GM06990 (cell line): ENCODE data around the gene PITX2.

Experiments
- DNase-seq: peaks from one replicate; pipeline ENCODE4 v3.0.0-alpha.2; 2011; ENCODE audit not compliant: insufficient read length; ENCODE audit errors: extremely low read depth
- H3K27me3 ChIP-seq: replicated peaks from 2 replicates; pipeline ENCODE4 v1.6.0; 2011; ENCODE audit warnings: low read length; ENCODE audit not compliant: control insufficient read depth, insufficient read depth
- H3K36me3 ChIP-seq: 2 replicates; pipeline ENCODE4 v1.5.1; 2011; ENCODE audit warnings: low read length; ENCODE audit not compliant: control insufficient read depth, insufficient read depth
- H3K4me3 ChIP-seq: replicated peaks from 2 replicates; pipeline ENCODE4 v1.5.1; 2011; ENCODE audit warnings: low read depth, mild to moderate bottlenecking, control low read depth, low read length
- TF ChIP-seq, protein P1 (sequence below): IDR thresholded peaks from 2 replicates; pipeline ENCODE4 v1.5.1; 2011; ENCODE audit warnings: low read length, control low read depth, mild to moderate bottlenecking, inconsistent platforms; ENCODE audit not compliant: insufficient read depth, poor library complexity, severe bottlenecking

Gene PITX2

GRCh38 chr4:110653321-110654253, 30.7 kb upstream of the PITX2 start:
- Histone ChIP-seq H3K4me3 (no peak overlapping the region), H3K27me3 (no peaks in the 10 kb centered on the region), H3K36me3 (no peaks in the 10 kb centered on the region)
- no peak for DNase-seq
- TF ChIP-seq, protein P1, sequence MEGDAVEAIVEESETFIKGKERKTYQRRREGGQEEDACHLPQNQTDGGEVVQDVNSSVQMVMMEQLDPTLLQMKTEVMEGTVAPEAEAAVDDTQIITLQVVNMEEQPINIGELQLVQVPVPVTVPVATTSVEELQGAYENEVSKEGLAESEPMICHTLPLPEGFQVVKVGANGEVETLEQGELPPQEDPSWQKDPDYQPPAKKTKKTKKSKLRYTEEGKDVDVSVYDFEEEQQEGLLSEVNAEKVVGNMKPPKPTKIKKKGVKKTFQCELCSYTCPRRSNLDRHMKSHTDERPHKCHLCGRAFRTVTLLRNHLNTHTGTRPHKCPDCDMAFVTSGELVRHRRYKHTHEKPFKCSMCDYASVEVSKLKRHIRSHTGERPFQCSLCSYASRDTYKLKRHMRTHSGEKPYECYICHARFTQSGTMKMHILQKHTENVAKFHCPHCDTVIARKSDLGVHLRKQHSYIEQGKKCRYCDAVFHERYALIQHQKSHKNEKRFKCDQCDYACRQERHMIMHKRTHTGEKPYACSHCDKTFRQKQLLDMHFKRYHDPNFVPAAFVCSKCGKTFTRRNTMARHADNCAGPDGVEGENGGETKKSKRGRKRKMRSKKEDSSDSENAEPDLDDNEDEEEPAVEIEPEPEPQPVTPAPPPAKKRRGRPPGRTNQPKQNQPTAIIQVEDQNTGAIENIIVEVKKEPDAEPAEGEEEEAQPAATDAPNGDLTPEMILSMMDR, result no peak

DNA sequence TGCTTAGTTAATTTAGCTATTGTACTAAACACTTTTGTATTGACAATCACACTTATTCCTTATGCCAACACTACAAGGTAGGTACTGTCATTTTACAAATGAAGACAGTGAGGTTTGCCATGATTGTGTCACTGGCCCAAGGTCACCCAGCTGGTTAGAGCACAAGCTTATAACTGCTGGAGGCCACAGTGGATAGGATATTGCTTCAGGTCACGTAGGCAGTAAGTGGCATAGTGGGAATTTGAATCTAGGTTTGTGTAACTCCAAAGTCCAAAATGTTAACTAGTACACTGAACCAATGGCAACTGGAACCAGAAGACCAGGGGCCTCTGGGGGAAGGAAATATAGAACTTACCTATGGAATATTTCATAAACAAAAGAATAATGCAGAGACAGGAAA, 21.1 kb upstream of the PITX2 start:
- DNase-seq, result no peak
- no peak overlapping the region for H3K4me3 ChIP-seq
- H3K36me3 ChIP-seq, result no peaks in the 10 kb centered on the region
- TF ChIP-seq, protein P1, result no peak
- no peaks in the 10 kb centered on the region; the same call in 1 of the 2 replicates for H3K27me3 ChIP-seq

DNA sequence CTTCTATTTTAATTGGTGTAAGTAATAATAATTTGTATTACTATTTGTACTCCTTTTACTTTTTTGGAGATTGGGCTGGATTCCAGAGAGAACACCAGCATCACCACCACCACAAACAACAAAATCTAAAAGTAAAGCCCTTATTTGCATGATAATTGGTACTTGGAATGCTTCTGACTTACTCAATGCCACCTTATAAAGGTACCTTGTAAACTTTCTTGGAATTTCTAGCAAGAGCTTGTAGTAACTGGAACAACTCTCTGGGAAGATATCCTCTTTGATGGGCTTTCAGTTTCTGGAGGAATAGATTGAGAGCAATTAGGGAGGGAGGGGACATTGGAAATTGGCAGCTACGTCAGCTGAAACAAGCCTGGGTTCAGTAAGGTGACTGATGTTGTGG, 20.2 kb upstream of the PITX2 start:
- Histone ChIP-seq H3K4me3 (no peak overlapping the region), H3K36me3 (no peaks in the 10 kb centered on the region), H3K27me3 (no peaks in the 10 kb centered on the region; the same call in 1 of the 2 replicates)
- TF ChIP-seq, protein P1, result no peak
- DNase-seq, result no peak

DNA sequence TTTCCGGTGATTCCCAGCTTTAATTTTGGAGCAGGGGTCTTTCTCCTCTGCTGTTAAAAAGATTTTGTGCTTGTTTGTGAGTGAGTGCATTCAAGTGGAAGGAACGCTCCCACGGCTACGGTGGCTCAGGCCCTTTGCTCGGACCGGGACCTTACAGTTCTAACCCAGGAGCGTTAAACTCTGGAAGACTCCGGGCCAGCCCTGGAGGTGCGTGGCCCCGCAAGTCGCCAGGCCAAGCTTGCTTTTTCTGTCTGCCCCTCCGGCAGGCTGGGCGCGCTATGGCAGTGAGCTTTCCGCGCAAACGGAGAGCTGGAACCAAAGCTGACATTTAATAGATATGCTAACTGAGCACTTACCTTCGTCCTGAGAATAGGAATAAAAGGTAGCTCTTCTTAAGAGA, 18.3 kb upstream of the PITX2 start:
- no peak overlapping the region for H3K4me3 ChIP-seq
- H3K27me3 ChIP-seq, result no peaks in the 10 kb centered on the region
- TF ChIP-seq, protein P1, result no peak
- H3K36me3 ChIP-seq, result no peaks in the 10 kb centered on the region
- DNase-seq, result no peak

GRCh38 chr4:110640576-110640975, 17.7 kb upstream of the PITX2 start:
- H3K36me3 ChIP-seq, result no peaks in the 10 kb centered on the region
- no peak for DNase-seq
- TF ChIP-seq, protein P1, result no peak
- H3K27me3 ChIP-seq, result no peaks in the 10 kb centered on the region
- H3K4me3 ChIP-seq, result no peak overlapping the region
